Pancreas (tissue), 10 donors: ENCODE results near the gene RNF34. TPM values are rescaled to one million over a fixed set of nuclear protein-coding genes. Genes with fewer than 3 reads are reported as not detected.

Source experiments
- ATAC-seq, 4 donors: fragments of 200-7000 bp; cut with Tn5 transposase; one replicate each; pipeline versions ENCODE4 v1.8.0 to v1.9.1; 2020; ENCODE audit warnings: mild to moderate bottlenecking in 4 of 4, moderate library complexity in 4 of 4
- DNase-seq, 6 donors: peaks; one replicate each; pipeline ENCODE4 v3.0.0-alpha.2; 2020
- FAIRE-seq: peaks from 2 replicates; lab custom pipeline; 2012; peaks lifted over from hg19 to GRCh38; lab: Jason Lieb, UNC
- H3K27ac ChIP-seq, 4 donors: fragments of 200-600 bp; sonication (generic); 1 replicate in 3 of 4; 2 replicates in 1 of 4; pipeline versions ENCODE4 v1.5.0 to v1.8.0; 2020
- H3K27me3 ChIP-seq, 4 donors: fragments of 200-600 bp; one replicate each; pipeline ENCODE4 v1.8.0; 2021
- H3K36me3 ChIP-seq, 3 donors: fragments of 200-600 bp; sonication (generic) in 1 of 3; one replicate each; pipeline versions ENCODE4 v1.5.0 to v1.8.0; 2020 to 2021
- H3K4me1 ChIP-seq, 3 donors: fragments of 200-600 bp; one replicate each; pipeline ENCODE4 v1.8.0; 2021
- H3K4me3 ChIP-seq, 4 donors: fragments of 200-600 bp; sonication (generic) in 2 of 4; one replicate each; pipeline versions ENCODE4 v1.5.0 to v1.8.0; 2020 to 2021
- H3K9me3 ChIP-seq, 4 donors: fragments of 200-600 bp; one replicate each; pipeline ENCODE4 v1.8.0; 2021
- CTCF ChIP-seq, 4 donors: fragments of 200-600 bp; sonication (generic) in 3 of 4; IDR thresholded peaks; one replicate each; pipeline versions ENCODE4 v1.5.0 to v1.8.0; 2021; ENCODE audit warnings: antibody characterized with exemption in 4 of 4
- WGBS, 2 donors: extraction: QIAGEN DNeasy Blood & Tissue Kit; methylation state at CpG; one replicate each; pipeline ENCODE4 v1.1.7; 2013; 5-methylcytosine and 5-hydroxymethylcytosine counted together
- intact Hi-C, 3 donors: fragments of 100-400 bp; cut with DNase I; formaldehyde crosslinking; loops; one replicate each; pipeline versions ENCODE4 v1.11.1 to v1.14.2; 2022
- polyA plus RNA-seq, 2 donors: library from polyadenylated mRNA; stranded (reverse); fragments of 200-250 nt; gene quantifications; one replicate each; pipeline ENCODE4 v1.2.3, GENCODE V29; 2013
- total RNA-seq, 6 donors: library from RNA; stranded (reverse); fragmentation: NEBNext Ultra II Directional in 4 of 6; extraction: Animal tissue kit (Norgen Biotek cat#: 25700) in 4 of 6; gene quantifications; one replicate each; pipeline versions ENCODE4 v1.2.1 to v1.2.4, GENCODE V29; 2021 to 2023
- donor health status: healthy with polysubstance abuse.
- donor health status: DM: no; HTN: no; CAD: no; lungs with moderate emphysema.
- donor health status: DM: no; HTN: no; CAD: no.
- donor health status: control.
- donor health status: control.
- donor health status: Bipolar disorder and iron deficiency.
- donor health status: DM: yes; HTN: yes; CAD: no.
- donor health status: DM: no; HTN: no; CAD: no.
- donor health status: DM: no; HTN: no; CAD: no.
- donor health status: DM: yes; HTN: yes; CAD: no.

The RNF34 gene
- total and polyA plus RNA-seq, 8 donors, result 11.6 to 22.8 (median 14.1) TPM

GRCh38 chr12:121405211-121405610 is 5.3 kb downstream of the RNF34 start:
- H3K9me3 ChIP-seq, result no peaks in the 10 kb centered on the region
- ATAC-seq, result no peak
- H3K4me1 ChIP-seq, result peaks cover 8 to 14% (median 13%) of the 10 kb centered on the region in 3 donors
- no peak overlapping the region for H3K27ac ChIP-seq
- no peak overlapping the region for H3K4me3 ChIP-seq
- WGBS, 2 donors, result 51 to 69% methylated on average over 2 of the region's 2 CpGs
- H3K27me3 ChIP-seq, result no peaks in the 10 kb centered on the region
- intact Hi-C loops, result no loop called here
- FAIRE-seq, result no peak
- no peaks in the 10 kb centered on the region for H3K36me3 ChIP-seq
- no peak for DNase-seq
- TF ChIP-seq CTCF (IDR thresholded peaks at IDR 0.05), result no peak

- H3K4me3 ChIP-seq, result no peak overlapping the region
- FAIRE-seq (no peak), DNase-seq (no peak), ATAC-seq (no peak)
- intact Hi-C loops, result no loop called here
- no peak for TF ChIP-seq CTCF (IDR thresholded peaks at IDR 0.05)
- H3K27ac ChIP-seq, result no peak overlapping the region
- H3K36me3 ChIP-seq, result peaks cover 0 to 18% (median 0%) of the 10 kb centered on the region in 3 donors
- no peaks in the 10 kb centered on the region for H3K4me1 ChIP-seq
- 59 to 65% methylated on average over 1 of the region's 1 CpG for WGBS, 2 donors
- H3K27me3 ChIP-seq, result no peaks in the 10 kb centered on the region
- no peaks in the 10 kb centered on the region for H3K9me3 ChIP-seq
Observed at GRCh38 chr12:121413917-121414316, 14.0 kb downstream of the RNF34 start.

- no peaks in the 10 kb centered on the region for H3K4me1 ChIP-seq
- intact Hi-C loops, result no loop called here
- H3K36me3 ChIP-seq, result peaks cover 3 to 25% (median 4%) of the 10 kb centered on the region in 3 donors
- no peak for TF ChIP-seq CTCF (IDR thresholded peaks at IDR 0.05)
- FAIRE-seq, result no peak
- no peak overlapping the region for H3K27ac ChIP-seq
- WGBS, 2 donors, result 87% methylated on average over 6 of the region's 6 CpGs
- no peak overlapping the region for H3K4me3 ChIP-seq
- no peaks in the 10 kb centered on the region for H3K27me3 ChIP-seq
- no peak for ATAC-seq
- no peaks in the 10 kb centered on the region for H3K9me3 ChIP-seq
- DNase-seq, result no peak
Observed at GRCh38 chr12:121417847-121418246, 17.9 kb downstream of the RNF34 start.

- ATAC-seq, result no peak
- H3K36me3 ChIP-seq, result peaks cover 9 to 43% (median 22%) of the 10 kb centered on the region in 3 donors
- no peaks in the 10 kb centered on the region for H3K4me1 ChIP-seq
- no peak for DNase-seq
- H3K27me3 ChIP-seq, result no peaks in the 10 kb centered on the region
- H3K9me3 ChIP-seq, result no peaks in the 10 kb centered on the region
- no peak overlapping the region for H3K27ac ChIP-seq
- no peak for FAIRE-seq
- no peak overlapping the region for H3K4me3 ChIP-seq
- no peak for TF ChIP-seq CTCF (IDR thresholded peaks at IDR 0.05)
- WGBS, 2 donors, result 87% methylated on average over 6 of the region's 6 CpGs
- intact Hi-C loops, result no loop called here
Observed at GRCh38 chr12:121420109-121420508, 20.2 kb downstream of the RNF34 start.

GRCh38 chr12:121423253-121423652 is 23.3 kb downstream of the RNF34 start:
- DNase-seq (no peak), ATAC-seq (no peak), FAIRE-seq (no peak)
- peaks cover 13 to 40% (median 31%) of the 10 kb centered on the region in 3 donors for H3K36me3 ChIP-seq
- H3K27ac ChIP-seq, result no peak overlapping the region
- no peaks in the 10 kb centered on the region for H3K27me3 ChIP-seq
- TF ChIP-seq CTCF (IDR thresholded peaks at IDR 0.05), result no peak
- 94 to 95% methylated on average over 14 of the region's 14 CpGs for whole genome bisulfite sequencing, 2 donors
- no peak overlapping the region for H3K4me3 ChIP-seq
- H3K9me3 ChIP-seq, result no peaks in the 10 kb centered on the region
- no peaks in the 10 kb centered on the region for H3K4me1 ChIP-seq
- intact Hi-C loops, result no loop called here
